H1 (cell line): ENCODE data around the gene F8A2. TPM values are rescaled to one million over a fixed set of nuclear protein-coding genes. Genes with fewer than 3 reads are reported as not detected.
"Not testable (repeated sequence)": the region's sequence is repeated elsewhere in the genome, so short reads cannot be mapped to it uniquely, and the experiment has no call there.

Experiments
- CTCF ChIA-PET: fragments of 300-600 bp; sonication (Branson Sonifier 250); formaldehyde crosslinking; loops from one replicate; lab custom pipeline; 2021; ENCODE audit not compliant: partially characterized antibody; lab: Charles Lee
- POLR2A ChIA-PET: fragments of 300-600 bp; sonication (Branson Sonifier 250); formaldehyde crosslinking; loops from one replicate; lab custom pipeline; 2021; ENCODE audit warnings: inconsistent platforms; ENCODE audit not compliant: partially characterized antibody; lab: Charles Lee
- DNase-seq, 2 experiments: peaks; one replicate each; pipeline versions ENCODE4 v3.0.0 to v3.0.0-alpha.2; 2010 to 2022; ENCODE audit warnings: low spot score in 2 of 2, low read depth in 1 of 2, mixed read lengths in 1 of 2
- FAIRE-seq: peaks from 2 replicates; lab custom pipeline; 2011; peaks lifted over from hg19 to GRCh38; lab: Jason Lieb, UNC
- H2AFZ ChIP-seq: 2 replicates; pipeline ENCODE4 v1.8.1; 2012; ENCODE audit warnings: low read length, inconsistent platforms
- H2AK5ac ChIP-seq: 2 replicates; pipeline ENCODE4 v1.6.1; 2013; ENCODE audit warnings: low read depth, low read length
- H2BK120ac ChIP-seq: replicated peaks from 2 replicates; pipeline ENCODE3; 2013; ENCODE audit warnings: low read depth, low read length, inconsistent platforms
- H2BK12ac ChIP-seq: 2 replicates; pipeline ENCODE4 v1.6.1; 2013; ENCODE audit warnings: low read depth, low read length
- H2BK15ac ChIP-seq: 2 replicates; pipeline ENCODE4 v1.6.1; 2013; ENCODE audit warnings: low read length
- H2BK20ac ChIP-seq: 2 replicates; pipeline ENCODE4 v1.6.1; 2013; ENCODE audit warnings: low read length
- H2BK5ac ChIP-seq: 2 replicates; pipeline ENCODE4 v1.6.1; 2013; ENCODE audit warnings: low read depth, low read length
- H3K14ac ChIP-seq: 2 replicates; pipeline ENCODE4 v1.6.1; 2013; ENCODE audit warnings: inconsistent platforms; ENCODE audit not compliant: insufficient read length
- H3K18ac ChIP-seq: 2 replicates; pipeline ENCODE4 v1.6.1; 2013; ENCODE audit warnings: low read length; ENCODE audit errors: extremely low read depth
- H3K23ac ChIP-seq: 2 replicates; pipeline ENCODE4 v1.6.1; 2013; ENCODE audit warnings: inconsistent platforms; ENCODE audit not compliant: insufficient read length
- H3K23me2 ChIP-seq: 2 replicates; pipeline ENCODE4 v1.6.1; 2013; ENCODE audit warnings: low read depth, low read length
- H3K27ac ChIP-seq: 2 replicates; pipeline ENCODE4 v1.6.1; 2011; ENCODE audit warnings: low read depth, low read length, inconsistent platforms
- H3K27me3 ChIP-seq, 4 experiments: replicated peaks in 1 of 4; 1 replicate in 1 of 4; 2 replicates in 3 of 4; pipeline versions ENCODE4 v1.6.1 to v1.8.1; 2011 to 2013; ENCODE audit warnings: low read length in 3 of 4, mild to moderate bottlenecking in 3 of 4, inconsistent platforms in 2 of 4, mixed read lengths in 2 of 4, moderate library complexity in 1 of 4; ENCODE audit not compliant: control insufficient read depth in 3 of 4, insufficient read depth in 3 of 4; ENCODE audit errors: extremely low read depth in 1 of 4
- H3K36me3 ChIP-seq, 4 experiments: 2 replicates each; pipeline versions ENCODE4 v1.6.1 to v1.8.1; 2011 to 2013; ENCODE audit warnings: mild to moderate bottlenecking in 4 of 4, low read length in 3 of 4, moderate library complexity in 2 of 4, control low read depth in 1 of 4, inconsistent platforms in 1 of 4; ENCODE audit not compliant: insufficient read depth in 4 of 4, control insufficient read depth in 2 of 4
- H3K4ac ChIP-seq: replicated peaks from 2 replicates; pipeline ENCODE3; 2013; ENCODE audit warnings: low read length, low read depth, mixed read lengths, inconsistent platforms; ENCODE audit not compliant: insufficient read length
- H3K4me1 ChIP-seq, 4 experiments: replicated peaks in 1 of 4; 1 replicate in 1 of 4; 2 replicates in 3 of 4; pipeline versions ENCODE4 v1.6.1 to v1.8.1; 2011 to 2013; ENCODE audit warnings: low read length in 3 of 4, inconsistent platforms in 2 of 4, mixed read lengths in 1 of 4; ENCODE audit not compliant: insufficient read depth in 4 of 4, control insufficient read depth in 3 of 4
- H3K4me2 ChIP-seq, 2 experiments: 2 replicates each; pipeline versions ENCODE4 v1.6.1 to v1.8.1; 2011 to 2013; ENCODE audit warnings: low read depth in 2 of 2, low read length in 2 of 2, control low read depth in 1 of 2, inconsistent platforms in 1 of 2, mild to moderate bottlenecking in 1 of 2; ENCODE audit not compliant: insufficient read depth in 1 of 2
- H3K4me3 ChIP-seq, 4 experiments: fragments of 200-600, 300-600 bp in 1 of 4; sonication (generic), shearing (Covaris generic), sonication (Bioruptor Twin) in 1 of 4; 2 replicates each; pipeline versions ENCODE4 v1.5.1 to v1.8.1; 2011 to 2016; ENCODE audit warnings: low read length in 4 of 4, low read depth in 3 of 4, control low read depth in 2 of 4, inconsistent platforms in 2 of 4, mild to moderate bottlenecking in 2 of 4, mixed read lengths in 1 of 4, moderate library complexity in 1 of 4; ENCODE audit not compliant: insufficient read depth in 2 of 4; ENCODE audit errors: extremely low read depth in 1 of 4
- H3K56ac ChIP-seq: replicated peaks from 2 replicates; pipeline ENCODE3; 2013; ENCODE audit warnings: low read depth, mild to moderate bottlenecking, mixed read lengths, low read length, inconsistent platforms; ENCODE audit not compliant: insufficient read length
- H3K79me1 ChIP-seq: 2 replicates; pipeline ENCODE4 v1.6.1; 2013; ENCODE audit warnings: low read depth, low read length, control low read depth
- H3K79me2 ChIP-seq, 2 experiments: 2 replicates each; pipeline versions ENCODE4 v1.6.1 to v1.8.1; 2012 to 2013; ENCODE audit warnings: low read length in 2 of 2, mild to moderate bottlenecking in 2 of 2, inconsistent platforms in 1 of 2; ENCODE audit not compliant: insufficient read depth in 2 of 2, control insufficient read depth in 1 of 2
- H3K9ac ChIP-seq, 4 experiments: replicated peaks in 1 of 4; 1 replicate in 1 of 4; 2 replicates in 3 of 4; pipeline versions ENCODE4 v1.6.1 to v1.8.1; 2011 to 2013; ENCODE audit warnings: low read depth in 3 of 4, low read length in 3 of 4, control low read depth in 2 of 4, mild to moderate bottlenecking in 2 of 4, moderate library complexity in 2 of 4, inconsistent platforms in 1 of 4; ENCODE audit errors: extremely low read depth in 1 of 4
- H3K9me3 ChIP-seq, 2 experiments: 2 replicates each; pipeline versions ENCODE4 v1.6.1 to v1.8.1; 2012 to 2013; ENCODE audit warnings: mild to moderate bottlenecking in 2 of 2, moderate library complexity in 2 of 2, control low read depth in 1 of 2, inconsistent platforms in 1 of 2, low read depth in 1 of 2, low read length in 1 of 2, mixed read lengths in 1 of 2; ENCODE audit not compliant: insufficient read depth in 2 of 2
- H4K20me1 ChIP-seq, 2 experiments: replicated peaks in 1 of 2; 2 replicates each; pipeline versions ENCODE3 to v1.8.1; 2011 to 2013; ENCODE audit warnings: inconsistent platforms in 2 of 2, low read length in 2 of 2, mild to moderate bottlenecking in 1 of 2; ENCODE audit not compliant: insufficient read depth in 2 of 2, control insufficient read depth in 1 of 2
- H4K5ac ChIP-seq: 2 replicates; pipeline ENCODE4 v1.6.1; 2013; ENCODE audit warnings: low read length, low read depth, mixed read lengths, inconsistent platforms; ENCODE audit not compliant: insufficient read length
- H4K8ac ChIP-seq: 2 replicates; pipeline ENCODE4 v1.8.0; 2013; ENCODE audit warnings: mild to moderate bottlenecking, moderate library complexity, low read length, inconsistent platforms; ENCODE audit not compliant: insufficient read depth; ENCODE audit errors: extremely low read depth
- H4K91ac ChIP-seq: replicated peaks from 2 replicates; pipeline ENCODE3; 2013; ENCODE audit warnings: low read length, mixed read lengths, inconsistent platforms; ENCODE audit not compliant: insufficient read length
- WGBS, 2 experiments: shearing (Covaris generic) in 1 of 2; methylation state at CpG; one replicate each; pipeline versions ENCODE4 v1.1.6 to v1.1.7; 2013 to 2015; ENCODE audit warnings: low lambda C conversion rate in 2 of 2, mixed read lengths in 2 of 2, inconsistent platforms in 1 of 2, low coverage in 1 of 2, missing lambda C conversion rate in 1 of 2; ENCODE audit not compliant: insufficient replicate concordance in 2 of 2, insufficient coverage in 1 of 2, insufficient read length in 1 of 2; ENCODE audit errors: extremely low coverage in 1 of 2, missing lambda C conversion rate in 1 of 2; 5-methylcytosine and 5-hydroxymethylcytosine counted together
- polyA plus RNA-seq, 7 experiments: library from polyadenylated mRNA; depleted of rRNA in 3 of 7; stranded (reverse) in 5 of 7; unstranded in 2 of 7; fragments of >200 nt in 5 of 7; fragments of 200-250 nt in 2 of 7; gene quantifications; 1 replicate in 5 of 7; 2 replicates in 1 of 7; 4 replicates in 1 of 7; pipeline versions ENCODE4 v1.2.1 to v1.2.3, GENCODE V29; 2011 to 2013; ENCODE audit warnings: missing spikeins in 2 of 7, mixed read lengths in 2 of 7
- total RNA-seq: library from RNA; stranded (reverse); fragmentation: NEBNext Ultra II Directional; extraction: Animal tissue kit (Norgen Biotek cat#: 25700); gene quantifications from 2 replicates; pipeline ENCODE4 v1.2.1, GENCODE V29; 2021

The F8A2 gene
- total and polyA plus RNA-seq, 2 of the 8 experiments (the other 6 are each of a cell fraction or from before 2014, with no cell fraction given): not detected

- H3K23me2 ChIP-seq, FAIRE-seq, H2BK15ac ChIP-seq, H3K18ac ChIP-seq, H3K27ac ChIP-seq, H2AFZ ChIP-seq, H2BK5ac ChIP-seq, H3K14ac ChIP-seq, H3K36me3 ChIP-seq, H2BK120ac ChIP-seq, CTCF ChIA-PET, H3K27me3 ChIP-seq, H3K79me2 ChIP-seq, H4K20me1 ChIP-seq, H3K9me3 ChIP-seq, H3K4me3 ChIP-seq, H4K8ac ChIP-seq, POLR2A ChIA-PET, H2BK12ac ChIP-seq, H3K4me1 ChIP-seq, H3K56ac ChIP-seq, H3K79me1 ChIP-seq, H3K4me2 ChIP-seq, H2BK20ac ChIP-seq, H4K91ac ChIP-seq, H4K5ac ChIP-seq, H2AK5ac ChIP-seq, H3K23ac ChIP-seq, DNase-seq, H3K9ac ChIP-seq, H3K4ac ChIP-seq: not testable (repeated sequence)
- WGBS, 2 experiments: no CpG with 5 or more reads among the region's 7 CpGs
Observed at GRCh38 chrX:155379802-155380201, 2.1 kb upstream of the F8A2 start.

- not testable (repeated sequence) for FAIRE-seq, H3K4ac ChIP-seq
Observed at GRCh38 chrX:155382529-155382967, 653 bp downstream of the F8A2 start.

More at GRCh38 chrX:155382529-155382967, 653 bp downstream of the F8A2 start:
- H2BK15ac ChIP-seq, H3K9ac ChIP-seq, H3K23ac ChIP-seq, H3K18ac ChIP-seq, H3K4me1 ChIP-seq, H3K27ac ChIP-seq, H2BK5ac ChIP-seq, H3K14ac ChIP-seq, H3K79me1 ChIP-seq, H4K20me1 ChIP-seq, H4K8ac ChIP-seq, H4K5ac ChIP-seq, H3K56ac ChIP-seq, H3K4me2 ChIP-seq, H3K79me2 ChIP-seq, POLR2A ChIA-PET, H3K27me3 ChIP-seq, H3K23me2 ChIP-seq, DNase-seq, H3K9me3 ChIP-seq, H3K36me3 ChIP-seq, H2AK5ac ChIP-seq, H3K4me3 ChIP-seq, CTCF ChIA-PET, H2AFZ ChIP-seq, H4K91ac ChIP-seq, H2BK12ac ChIP-seq, H2BK20ac ChIP-seq, H2BK120ac ChIP-seq: not testable (repeated sequence)
- no CpG with 5 or more reads among the region's 64 CpGs for WGBS, 2 experiments
